H1 (cell line): ENCODE data around the gene TYSND1. TPM values are rescaled to one million over a fixed set of nuclear protein-coding genes. Genes with fewer than 3 reads are reported as not detected.

Source experiments
- MAFK ChIP-seq: IDR thresholded peaks from 2 replicates; pipeline ENCODE4 v1.6.1; 2012; ENCODE audit warnings: low read depth, mild to moderate bottlenecking, improper control_type of control experiment, low read length
- TAF7 ChIP-seq: optimal IDR thresholded peaks from 2 replicates; pipeline ENCODE3; 2011; ENCODE audit warnings: low read depth, mild to moderate bottlenecking, inconsistent platforms, low read length, moderate library complexity, borderline replicate concordance
- TBP ChIP-seq: IDR thresholded peaks from 2 replicates; pipeline ENCODE4 v1.6.1; 2011; ENCODE audit warnings: low read depth, low read length, improper control_type of control experiment
- TEAD4 ChIP-seq: IDR thresholded peaks from 2 replicates; pipeline ENCODE4 v1.6.1; 2012; ENCODE audit warnings: low read depth, low read length, inconsistent platforms, mixed read lengths
- polyA plus RNA-seq, 7 experiments: library from polyadenylated mRNA; depleted of rRNA in 3 of 7; stranded (reverse) in 5 of 7; unstranded in 2 of 7; fragments of >200 nt in 5 of 7; fragments of 200-250 nt in 2 of 7; gene quantifications; 1 replicate in 5 of 7; 2 replicates in 1 of 7; 4 replicates in 1 of 7; pipeline versions ENCODE4 v1.2.1 to v1.2.3, GENCODE V29; 2011 to 2013; ENCODE audit warnings: missing spikeins in 2 of 7, mixed read lengths in 2 of 7
- total RNA-seq: library from RNA; stranded (reverse); fragmentation: NEBNext Ultra II Directional; extraction: Animal tissue kit (Norgen Biotek cat#: 25700); gene quantifications from 2 replicates; pipeline ENCODE4 v1.2.1, GENCODE V29; 2021

The TYSND1 gene
- total and polyA plus RNA-seq, 2 of the 8 experiments (the other 6 are each of a cell fraction or from before 2014, with no cell fraction given) = 11.9 to 15.0 TPM

DNA sequence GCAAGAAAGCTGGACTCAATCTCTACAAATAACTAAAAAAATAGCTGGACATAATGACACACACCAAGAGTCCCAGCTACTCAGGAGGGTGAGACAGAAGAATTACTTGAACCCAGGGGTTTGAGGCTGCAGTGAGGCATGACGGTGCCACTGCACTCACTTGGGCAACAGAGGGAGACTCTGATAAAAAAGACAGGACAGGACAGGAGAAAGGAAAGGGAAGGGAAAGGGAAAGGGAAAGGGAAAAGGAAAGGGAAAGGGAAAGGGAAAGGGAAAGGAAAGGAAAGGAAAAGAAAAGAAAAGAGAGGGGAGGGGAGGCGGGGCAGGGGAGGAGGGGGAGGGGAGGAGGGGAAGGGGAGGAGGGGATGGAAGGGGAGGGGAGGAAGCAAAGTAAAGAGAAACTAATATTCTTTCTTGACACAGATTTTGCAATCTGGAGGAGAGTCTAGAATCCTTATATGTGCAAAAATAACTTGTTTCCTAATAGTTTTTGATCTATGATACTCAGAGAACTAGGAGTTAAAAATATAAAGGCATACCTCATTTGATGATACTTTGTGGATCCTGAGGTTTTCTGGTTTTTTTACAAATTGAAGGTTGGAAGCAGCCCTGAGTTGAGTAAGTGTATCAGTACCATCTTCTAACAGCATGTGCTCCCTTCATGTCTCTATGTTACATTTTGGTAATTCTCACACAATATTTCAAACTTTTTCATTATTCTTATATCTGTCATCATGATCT, 15.8 kb upstream of the TYSND1 start (continued):
- TF ChIP-seq TEAD4 (no peak), MAFK (no peak), TBP (no peak), TAF7 (no peak)
